GM18870 (cell line): ENCODE data around the gene C3orf49.

ENCODE experiments used
- ATAC-seq: cut with Tn5 transposase; IDR thresholded peaks from one replicate; pipeline ENCODE4 v1.9.1; 2021; ENCODE audit warnings: moderate library complexity; ENCODE audit not compliant: unreplicated experiment

C3orf49 gene, protein sequence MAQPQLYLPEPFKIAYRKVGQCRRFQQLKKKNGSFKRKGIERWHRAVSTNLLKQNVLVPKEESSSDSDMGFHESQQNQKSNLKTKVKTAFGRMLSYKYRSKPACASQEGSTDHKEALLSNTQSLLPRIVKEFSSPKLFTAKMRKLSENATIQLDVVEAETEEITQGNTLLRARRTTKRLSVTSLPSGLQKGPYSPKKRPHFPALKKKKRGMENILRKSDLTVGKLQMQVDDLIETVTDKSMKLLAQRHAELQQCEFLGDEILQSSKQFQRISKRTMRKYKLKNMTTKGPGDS

DNA sequence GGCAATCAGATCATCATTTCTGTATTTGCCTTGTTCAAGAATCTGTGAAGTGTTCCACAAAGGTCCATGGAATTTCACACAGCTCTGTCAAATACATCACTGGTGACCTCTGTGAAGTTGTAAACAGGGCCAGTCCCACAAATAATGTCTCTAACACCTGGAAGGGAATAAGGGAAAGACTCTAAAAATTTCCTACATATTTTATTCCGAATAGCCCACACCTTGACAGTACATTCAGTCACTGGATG is at the start of gene C3orf49:
Gene C3orf49, plus strand, starts transcription at position 149 of the 248 bp plus-strand sequence. CDS start 173 bp downstream, outside the sequence.
- ATAC-seq: no peak

GRCh38 chr3:63774781-63775180 is 44.3 kb upstream of the C3orf49 start:
- no peak for ATAC-seq

DNA sequence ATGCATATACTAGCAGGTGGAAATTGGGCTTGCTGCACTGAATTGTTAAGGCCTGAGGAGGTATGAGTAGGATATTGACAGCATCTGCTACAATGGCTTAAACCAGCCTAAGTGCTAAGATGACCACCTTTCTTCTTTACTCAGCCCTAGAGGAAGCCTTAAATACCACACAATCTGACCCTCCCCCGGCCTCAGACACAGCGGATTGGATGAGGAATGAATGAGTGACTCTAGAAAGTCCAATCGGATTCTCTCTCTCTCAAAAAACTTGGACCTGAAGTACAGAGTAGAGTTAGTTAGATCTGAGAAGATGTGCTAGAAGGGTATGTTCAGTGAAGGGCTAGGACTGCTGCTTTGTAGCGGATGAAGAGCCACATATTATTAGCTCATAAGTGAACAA is 39.9 kb upstream of the C3orf49 start:
- ATAC-seq: no peak

DNA sequence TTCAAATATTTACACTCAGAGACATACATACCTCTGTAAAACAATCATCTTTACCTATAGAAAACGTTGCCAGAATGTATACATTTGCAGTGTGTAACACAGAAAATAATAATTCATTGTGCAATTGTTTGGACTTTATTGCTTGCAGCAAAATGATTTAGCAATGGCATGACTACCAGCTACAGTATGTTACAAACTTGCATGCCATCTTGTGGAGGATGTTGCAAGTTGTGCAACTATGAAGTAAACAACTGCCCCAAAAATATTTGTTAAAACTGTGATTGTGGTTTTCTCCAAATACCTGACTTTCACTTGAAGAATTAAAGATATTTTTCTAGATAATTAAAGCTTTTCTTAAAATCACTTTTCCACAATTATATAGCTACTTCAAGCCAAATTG is 27.1 kb upstream of the C3orf49 start:
- ATAC-seq: no peak

- ATAC-seq: no peak
Observed at GRCh38 chr3:63795438-63795837, 23.7 kb upstream of the C3orf49 start.

GRCh38 chr3:63798544-63798943 is 20.6 kb upstream of the C3orf49 start:
- ATAC-seq: no peak

DNA sequence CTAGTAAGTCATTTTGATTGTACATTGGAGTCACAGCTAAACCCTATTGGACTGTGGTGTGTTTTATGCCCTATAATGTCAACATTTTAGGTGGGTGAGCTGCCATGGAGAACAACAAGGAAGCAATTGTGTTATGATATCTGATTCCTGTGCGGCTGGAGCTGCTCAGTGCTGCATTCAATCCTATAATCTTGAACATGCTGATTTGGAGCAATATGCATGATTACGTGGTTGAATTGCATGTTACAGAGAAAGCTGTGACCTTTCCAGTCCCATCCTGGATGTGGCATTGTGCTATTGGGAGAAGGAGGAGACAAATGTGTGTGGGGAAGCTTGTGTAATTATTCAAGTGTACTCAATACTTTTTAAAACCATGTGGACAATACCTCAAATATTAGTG is 20.1 kb upstream of the C3orf49 start:
- no peak for ATAC-seq

DNA sequence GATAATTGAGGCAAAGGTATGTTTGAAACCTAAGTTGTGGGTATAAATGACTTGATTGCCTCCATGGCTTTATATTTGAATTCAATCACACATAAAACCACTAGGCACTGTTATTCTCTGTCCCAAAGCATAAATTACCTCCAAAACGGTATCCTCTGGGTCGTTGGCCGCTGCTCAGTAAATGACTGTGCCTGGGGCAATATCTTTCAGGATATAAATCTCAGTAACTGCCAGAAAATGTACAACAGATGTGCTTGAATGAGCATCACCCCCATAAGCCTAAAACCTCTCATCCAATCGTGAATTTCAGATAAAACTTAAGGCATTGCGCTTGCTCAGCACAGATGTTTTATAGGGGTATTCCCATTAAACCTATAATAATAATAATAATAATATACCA is 19.0 kb upstream of the C3orf49 start:
- ATAC-seq: no peak

- no peak for ATAC-seq
Observed at GRCh38 chr3:63803911-63804310, 15.2 kb upstream of the C3orf49 start.

DNA sequence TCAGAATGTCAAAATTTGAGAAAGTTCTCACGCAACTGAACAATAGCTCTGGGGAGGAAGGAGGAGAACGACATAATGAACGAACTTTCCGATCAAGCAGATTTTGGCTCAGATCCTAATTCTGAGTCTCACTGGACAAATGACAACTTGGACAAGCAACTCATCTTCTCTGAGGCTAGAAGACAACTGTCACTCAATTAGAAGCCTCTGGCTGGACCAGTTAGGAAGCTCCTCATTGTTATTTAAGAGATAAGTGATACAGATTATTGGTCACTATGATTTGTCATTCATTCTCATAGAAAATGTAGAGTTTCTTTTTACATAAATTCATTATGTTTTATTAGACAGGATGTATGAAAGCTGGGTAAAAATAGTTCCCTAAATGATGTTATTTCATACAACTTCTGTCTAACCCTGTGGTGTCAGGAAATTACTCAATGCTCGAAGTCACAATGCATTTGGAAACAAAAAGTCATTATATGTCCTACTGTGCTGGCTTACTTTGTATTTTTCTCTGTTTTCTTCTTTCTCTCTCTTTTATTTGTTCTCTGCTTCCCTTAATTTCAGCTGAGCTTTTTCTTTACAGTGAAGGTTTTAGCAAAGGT is 11.0 kb upstream of the C3orf49 start:
- no peak for ATAC-seq

GRCh38 chr3:63808633-63809032 is 10.5 kb upstream of the C3orf49 start:
- no peak for ATAC-seq

DNA sequence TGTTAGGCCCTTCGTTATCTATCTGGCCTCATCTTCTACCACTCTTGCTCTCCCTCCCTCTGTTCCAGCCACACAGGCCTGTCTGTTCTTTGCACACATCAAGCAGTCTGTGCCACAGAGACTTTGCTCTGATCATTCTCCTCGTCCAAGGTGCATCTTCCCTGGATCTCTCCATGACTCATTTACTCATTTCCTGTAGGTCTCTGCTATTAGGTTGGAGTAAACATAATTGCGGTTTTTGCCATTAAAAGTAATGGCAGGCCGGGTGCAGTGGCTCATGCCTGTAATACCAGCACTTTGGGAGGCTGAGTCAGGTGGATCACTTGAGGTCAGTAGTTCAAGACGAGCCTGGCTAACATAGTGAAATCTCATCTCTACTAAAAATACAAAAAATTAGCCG is 9.5 kb upstream of the C3orf49 start:
- no peak for ATAC-seq

DNA sequence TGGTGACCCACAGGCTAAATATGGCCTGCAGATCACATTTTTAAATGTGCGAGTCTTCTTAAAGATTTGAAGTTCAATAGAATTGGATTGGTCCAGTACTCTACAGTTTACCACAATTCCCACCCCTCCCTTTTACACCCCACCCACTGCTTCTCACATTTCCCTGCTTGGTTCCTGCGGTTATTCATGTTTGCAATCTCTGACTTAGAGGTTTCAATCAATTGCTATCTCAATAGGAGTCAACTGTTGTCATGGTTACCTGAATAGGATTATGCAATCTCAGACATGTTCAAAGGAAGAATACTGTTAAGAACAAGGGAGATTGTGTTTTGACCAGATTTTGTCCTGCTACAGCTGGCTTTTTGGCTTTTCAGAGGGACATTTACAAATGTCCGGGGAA is 4.9 kb upstream of the C3orf49 start:
- ATAC-seq: no peak

- ATAC-seq: no peak
Observed at GRCh38 chr3:63817225-63817624, 1.9 kb upstream of the C3orf49 start.

- ATAC-seq: no peak
Observed at GRCh38 chr3:63818282-63819150, 583 bp upstream of the C3orf49 start.

DNA sequence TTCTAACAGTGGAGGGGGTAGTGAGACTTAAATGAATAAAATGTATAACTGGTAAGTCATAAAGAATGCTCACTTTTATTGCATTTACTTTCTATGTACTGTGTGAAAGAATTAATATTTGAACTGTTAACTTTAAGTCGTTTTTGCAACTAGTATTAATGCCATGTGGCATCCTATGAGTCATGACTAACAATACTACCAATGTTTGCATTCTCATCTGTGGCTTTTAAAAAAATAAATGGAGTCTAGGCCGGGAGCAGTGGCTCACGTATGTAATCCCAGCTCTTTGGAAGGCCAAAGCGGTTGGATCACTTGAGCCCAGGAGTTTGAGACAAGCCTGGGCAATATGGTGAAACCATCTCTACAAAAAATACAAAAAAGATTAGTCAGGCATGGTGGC is 5.2 kb downstream of the C3orf49 start:
- no peak for ATAC-seq

- ATAC-seq: no peak
Observed at GRCh38 chr3:63830526-63830925, 11.4 kb downstream of the C3orf49 start.

DNA sequence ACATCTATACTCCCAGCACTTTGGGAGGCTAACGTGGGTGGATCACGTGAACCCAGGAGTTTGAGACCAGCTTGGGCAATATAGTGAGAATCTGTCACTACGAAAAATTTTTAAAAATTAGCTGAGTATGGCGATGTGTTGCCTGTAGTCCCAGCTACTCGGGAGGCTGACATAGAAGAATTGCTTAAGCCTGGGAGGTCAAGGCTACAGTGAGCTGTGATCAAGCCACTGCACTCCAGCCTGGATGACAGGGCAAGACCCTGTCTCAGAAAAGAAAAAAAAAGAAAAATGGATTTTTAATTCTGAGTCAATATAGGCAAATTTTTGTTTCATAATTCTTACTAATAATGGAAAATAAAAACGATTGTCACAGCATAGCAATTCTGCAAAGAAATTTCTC is 13.3 kb downstream of the C3orf49 start:
- ATAC-seq: no peak

- ATAC-seq: no peak
Observed at GRCh38 chr3:63841704-63842103, 22.6 kb downstream of the C3orf49 start.

- no peak for ATAC-seq
Observed at GRCh38 chr3:63842127-63842526, 23.0 kb downstream of the C3orf49 start.

GRCh38 chr3:63845215-63845614 is 26.1 kb downstream of the C3orf49 start:
- no peak for ATAC-seq
